T-helper 2 cell treated with Interferon-gamma antibody and Interleukin-4, amounts not matched to agents 100 ng/mL and 5 ng/mL, for 36 hours (primary cell): Measurements from ENCODE around the gene KRTAP4-2. TPM values are rescaled to one million over a fixed set of nuclear protein-coding genes. Genes with fewer than 3 reads are reported as not detected.
"Not testable (repeated sequence)": the region's sequence is repeated elsewhere in the genome, so short reads cannot be mapped to it uniquely, and the experiment has no call there.

Source experiments
- intact Hi-C: fragments of 100-400 bp; cut with micrococcal nuclease; formaldehyde crosslinking; loops from one replicate; pipeline ENCODE4 v1.15.1; 2023
- total RNA-seq: library from RNA; stranded (reverse); gene quantifications from 2 replicates; pipeline ENCODE4 v1.2.3, GENCODE V29; 2022

KRTAP4-2 gene
- not detected in 2 replicates for total RNA-seq

DNA sequence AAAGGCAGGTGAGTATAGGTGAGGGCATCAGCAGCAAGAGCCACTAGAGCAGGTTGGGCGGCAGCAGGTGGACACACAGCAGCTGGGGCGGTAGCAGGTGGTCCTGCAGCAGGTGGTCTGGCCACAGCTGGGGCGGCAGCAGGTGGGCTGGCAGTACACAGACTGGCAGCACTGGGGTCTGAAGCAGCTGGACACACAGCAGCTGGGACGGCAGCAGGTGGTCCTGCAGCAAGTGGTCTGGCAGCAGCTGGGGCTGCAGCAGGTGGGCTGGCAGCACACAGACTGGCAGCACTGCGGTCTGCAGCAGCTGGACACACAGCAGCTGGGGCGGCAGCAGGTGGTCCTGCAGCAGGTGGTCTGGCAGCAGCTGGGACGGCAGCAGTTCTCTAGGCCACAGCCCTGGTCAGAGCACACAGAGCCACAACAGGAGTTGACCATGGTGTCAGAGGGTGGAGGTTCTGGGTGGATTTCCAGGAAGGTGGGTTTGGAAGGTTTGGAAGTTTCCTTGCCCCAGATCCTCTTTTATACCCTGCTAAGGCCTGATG, at the start of gene KRTAP4-2:
TSS of gene KRTAP4-2 (minus strand) at position 495 of the 545 bp plus-strand sequence. CDS start at position 438, 57 bp downstream.
- intact Hi-C loops, result no loop called here

DNA sequence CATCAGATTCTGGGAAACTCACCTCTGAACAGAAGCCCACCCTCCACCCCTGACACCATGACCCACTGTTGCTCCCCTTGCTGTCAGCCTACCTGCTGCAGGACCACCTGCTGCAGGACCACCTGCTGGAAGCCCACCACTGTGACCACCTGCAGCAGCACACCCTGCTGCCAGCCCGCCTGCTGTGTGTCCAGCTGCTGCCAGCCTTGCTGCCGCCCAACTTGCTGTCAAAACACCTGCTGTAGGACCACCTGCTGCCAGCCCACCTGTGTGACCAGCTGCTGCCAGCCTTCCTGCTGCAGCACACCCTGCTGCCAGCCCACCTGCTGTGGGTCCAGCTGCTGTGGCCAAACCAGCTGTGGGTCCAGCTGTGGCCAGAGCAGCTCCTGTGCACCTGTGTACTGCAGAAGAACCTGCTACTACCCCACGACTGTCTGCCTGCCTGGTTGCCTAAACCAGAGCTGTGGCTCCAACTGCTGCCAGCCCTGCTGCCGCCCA, 48.6 kb upstream of the KRTAP4-2 start, which contains the start of gene KRTAP9-2:
TSS of gene KRTAP9-2 (plus strand) at position 51 of the 498 bp plus-strand sequence. CDS start at position 58, 7 bp downstream.
- intact Hi-C loops, result not testable (repeated sequence)

DNA sequence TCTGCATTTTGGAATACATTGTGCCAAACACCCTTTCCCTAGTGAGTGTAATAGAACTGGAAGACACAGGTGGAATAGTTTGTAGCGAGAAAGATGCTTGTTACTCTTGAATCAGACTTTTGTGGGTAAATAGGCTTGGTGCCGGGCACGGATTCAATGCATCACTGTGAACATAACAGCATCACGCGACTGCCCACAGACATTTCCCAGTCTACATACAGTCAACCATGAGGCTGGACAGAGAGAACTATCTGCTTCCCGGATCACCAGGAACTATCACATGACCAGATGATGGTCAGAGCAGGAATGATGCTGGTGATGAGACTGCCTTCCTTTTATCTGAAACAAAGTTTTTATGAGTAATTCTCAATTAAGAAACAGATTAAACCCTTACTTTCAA, 48.0 kb upstream of the KRTAP4-2 start:
- intact Hi-C loops, result no loop called here

DNA sequence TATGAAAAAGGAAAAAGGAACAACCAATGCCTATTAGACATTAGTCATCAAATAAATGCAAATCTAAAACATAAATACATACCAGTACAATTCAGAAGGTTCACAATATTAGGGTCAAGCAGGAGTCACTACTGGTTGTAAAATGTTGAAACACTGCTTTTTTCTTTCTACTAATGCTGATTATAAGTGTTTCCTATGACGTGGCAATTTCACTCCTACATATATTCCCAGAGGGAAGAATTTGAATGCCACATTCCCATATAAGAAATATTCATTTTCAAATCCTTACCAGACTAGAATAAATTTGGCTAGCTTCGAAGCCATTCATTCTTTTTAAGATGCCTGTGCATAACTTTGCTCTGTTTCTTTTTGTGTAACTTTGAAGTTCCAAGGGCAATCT, 45.8 kb upstream of the KRTAP4-2 start:
- intact Hi-C loops, result no loop called here

DNA sequence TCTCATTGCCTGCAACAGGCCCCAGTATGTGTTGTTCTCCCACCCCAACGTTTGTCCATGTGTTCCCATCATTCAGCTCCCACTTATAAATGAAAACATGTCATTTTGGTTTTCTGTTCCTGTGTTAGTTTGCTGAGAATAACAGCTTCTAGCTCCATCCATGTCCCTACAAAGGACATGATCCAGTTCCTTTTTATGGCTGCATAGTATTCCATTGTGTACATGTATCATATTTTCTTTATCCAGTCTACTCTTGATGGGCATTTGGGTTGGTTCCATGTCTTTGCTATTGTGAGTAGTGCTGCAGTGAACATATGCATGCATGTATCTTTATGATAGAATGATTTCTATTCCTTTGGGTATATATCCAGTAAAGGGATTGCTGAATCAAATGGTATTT, 37.7 kb upstream of the KRTAP4-2 start:
- intact Hi-C loops, result no loop called here

DNA sequence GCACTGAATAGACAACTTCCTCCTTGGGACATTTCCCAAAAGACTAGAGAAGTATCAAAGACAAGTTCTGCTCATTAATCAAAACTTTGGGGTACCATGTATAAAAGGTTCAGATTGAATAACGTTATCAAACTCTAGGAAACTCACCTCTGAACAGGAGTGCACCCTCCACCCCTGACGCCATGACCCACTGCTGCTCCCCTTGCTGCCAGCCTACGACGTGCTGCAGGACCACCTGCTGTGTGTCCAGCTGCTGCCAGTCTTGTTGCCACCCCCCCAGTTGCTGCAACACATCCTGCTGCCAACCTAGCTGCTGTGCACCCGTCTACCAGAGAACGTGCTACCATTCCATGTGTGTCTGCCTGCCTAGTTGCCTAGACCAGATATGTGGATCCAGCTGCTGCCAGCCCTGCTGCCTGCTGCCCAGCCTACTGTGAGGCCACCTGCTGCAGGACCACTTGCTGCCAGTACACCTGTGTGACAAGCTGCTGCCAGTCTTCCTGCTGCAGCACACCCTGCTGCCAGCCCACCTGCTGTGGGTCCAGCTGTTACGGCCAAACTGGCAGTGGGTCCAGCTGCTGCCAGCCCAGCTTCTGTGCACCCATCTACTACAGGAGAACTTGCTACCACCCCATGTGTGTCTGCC, 34.6 kb upstream of the KRTAP4-2 start:
- intact Hi-C loops, result no loop called here

DNA sequence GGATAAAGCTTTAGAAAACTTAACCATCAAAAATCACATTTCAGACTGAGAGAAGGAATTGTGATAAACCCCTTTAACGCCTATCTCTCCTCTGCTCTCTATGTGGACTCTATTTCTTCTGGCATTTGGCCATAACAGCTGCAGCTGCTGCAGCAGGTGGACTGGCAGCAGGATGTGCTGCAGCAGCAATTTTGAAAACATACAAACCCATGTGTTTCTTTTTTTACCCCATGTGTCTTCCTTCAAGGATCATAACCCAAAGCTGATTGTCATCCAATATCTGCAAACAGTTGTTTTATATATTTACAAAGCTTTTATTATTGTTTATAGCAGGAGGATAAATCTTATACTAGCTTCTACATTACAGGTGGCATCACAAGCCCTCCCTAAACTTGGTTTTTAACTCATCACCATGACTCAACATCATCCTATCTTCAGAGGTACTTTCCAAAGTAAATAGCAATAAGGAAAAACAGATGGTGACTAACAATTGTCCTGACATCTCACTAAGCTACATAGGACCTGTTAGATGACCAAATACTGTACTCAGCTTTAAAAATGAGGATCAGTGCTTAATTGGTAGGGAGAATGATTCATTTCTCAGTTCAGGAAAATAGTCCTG, 33.9 kb upstream of the KRTAP4-2 start:
- intact Hi-C loops, result no loop called here

DNA sequence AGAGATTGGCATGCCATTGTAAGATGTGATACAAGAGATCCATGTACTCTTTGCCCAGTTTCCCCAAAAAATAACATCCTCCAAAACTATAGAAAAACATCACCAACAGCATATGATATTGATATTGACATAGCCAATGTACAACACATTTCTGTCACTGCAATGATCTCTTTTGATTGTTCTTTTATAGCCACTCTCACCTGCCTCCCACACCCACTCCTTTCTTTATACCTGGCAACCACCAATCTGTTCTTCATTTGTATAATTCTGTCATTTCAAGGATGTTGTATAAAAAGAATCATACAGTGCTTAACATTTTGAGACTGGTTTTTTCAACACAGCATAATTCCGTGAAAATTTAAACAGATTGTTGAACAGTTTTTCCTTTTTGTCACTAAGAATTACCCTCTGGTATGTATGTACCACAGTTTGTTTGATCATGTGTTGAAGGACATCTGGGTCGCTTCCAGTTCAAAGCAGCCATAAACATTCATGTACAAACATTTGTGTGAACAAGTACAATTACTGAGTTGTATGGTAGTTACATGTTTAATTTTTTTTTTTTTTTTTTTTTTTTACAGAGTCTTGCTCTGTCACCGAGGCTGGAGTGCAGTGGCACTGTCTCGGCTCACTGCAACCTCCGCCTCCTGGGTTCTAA, 21.5 kb upstream of the KRTAP4-2 start:
- intact Hi-C loops, result no loop called here

DNA sequence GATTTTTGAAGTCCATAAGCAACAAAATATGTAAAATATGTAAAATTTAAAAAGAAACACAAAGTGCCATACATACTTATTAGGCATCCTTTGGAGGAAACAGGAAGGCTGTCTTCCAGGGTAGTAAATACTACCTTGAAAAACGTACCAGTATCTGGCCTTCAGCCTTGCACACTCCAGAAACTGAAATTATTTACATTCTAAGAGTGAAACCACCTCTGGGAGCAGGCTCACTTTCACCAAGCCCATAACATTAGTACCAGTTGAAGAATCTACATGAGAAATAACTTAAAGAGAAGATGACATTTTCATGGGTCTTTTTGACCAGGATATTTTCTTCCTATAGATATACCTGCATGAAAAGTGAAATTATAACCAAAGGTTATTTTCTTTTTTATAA, 18.0 kb upstream of the KRTAP4-2 start:
- intact Hi-C loops, result no loop called here

DNA sequence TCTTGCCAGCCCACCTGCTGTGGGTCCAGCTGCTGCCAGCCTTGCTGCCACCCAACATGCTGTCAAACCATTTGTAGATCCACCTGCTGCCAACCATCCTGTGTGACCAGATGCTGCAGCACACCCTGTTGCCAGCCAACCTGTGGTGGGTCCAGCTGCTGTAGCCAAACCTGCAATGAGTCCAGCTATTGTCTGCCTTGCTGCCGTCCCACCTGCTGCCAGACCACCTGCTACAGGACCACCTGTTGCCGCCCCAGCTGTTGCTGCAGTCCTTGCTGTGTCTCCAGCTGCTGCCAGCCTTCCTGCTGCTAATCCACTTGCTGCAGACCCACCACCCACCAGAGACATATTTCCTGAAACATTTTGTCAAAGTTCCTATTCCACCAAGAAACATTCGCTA, 12.3 kb upstream of the KRTAP4-2 start:
- intact Hi-C loops, result no loop called here

DNA sequence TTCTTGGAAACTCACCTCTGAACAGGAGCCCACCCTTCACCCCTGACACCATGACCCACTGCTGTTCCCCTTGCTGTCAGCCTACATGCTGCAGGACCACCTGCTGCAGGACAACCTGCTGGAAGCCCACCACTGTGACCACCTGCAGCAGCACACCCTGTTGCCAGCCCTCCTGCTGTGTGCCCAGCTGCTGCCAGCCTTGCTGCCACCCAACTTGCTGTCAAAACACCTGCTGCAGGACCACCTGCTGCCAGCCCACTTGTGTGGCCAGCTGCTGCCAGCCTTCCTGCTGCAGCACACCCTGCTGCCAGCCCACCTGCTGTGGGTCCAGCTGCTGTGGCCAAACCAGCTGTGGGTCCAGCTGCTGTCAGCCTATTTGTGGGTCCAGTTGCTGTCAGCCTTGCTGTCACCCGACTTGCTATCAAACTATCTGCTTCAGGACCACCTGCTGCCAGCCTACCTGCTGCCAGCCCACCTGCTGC, 11.9 kb upstream of the KRTAP4-2 start, which contains the start of gene KRTAP9-1:
TSS of gene KRTAP9-1 (plus strand) at position 51 of the 482 bp plus-strand sequence. CDS start at position 51, 0 bp downstream.
- intact Hi-C loops, result not testable (repeated sequence)

DNA sequence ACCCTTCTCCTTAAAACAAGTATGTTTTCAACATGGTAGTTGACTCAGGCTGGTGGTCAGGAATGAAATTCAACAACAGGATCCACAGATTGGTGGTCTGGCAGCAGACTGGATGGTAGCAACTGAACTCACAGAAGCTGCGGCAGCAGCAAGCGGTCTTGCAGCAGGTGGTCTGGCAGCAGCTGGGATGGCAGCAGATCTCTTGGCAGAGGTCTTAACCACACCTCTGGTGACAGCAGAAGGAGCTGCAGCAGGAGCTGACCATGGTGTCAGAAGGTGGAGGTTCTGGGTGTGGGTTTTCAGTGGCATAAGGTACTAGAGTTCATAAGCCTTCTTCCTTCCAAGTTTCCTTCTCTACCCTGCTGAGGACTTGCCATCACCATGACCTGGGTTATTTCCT, 8.9 kb upstream of the KRTAP4-2 start:
- intact Hi-C loops, result no loop called here

DNA sequence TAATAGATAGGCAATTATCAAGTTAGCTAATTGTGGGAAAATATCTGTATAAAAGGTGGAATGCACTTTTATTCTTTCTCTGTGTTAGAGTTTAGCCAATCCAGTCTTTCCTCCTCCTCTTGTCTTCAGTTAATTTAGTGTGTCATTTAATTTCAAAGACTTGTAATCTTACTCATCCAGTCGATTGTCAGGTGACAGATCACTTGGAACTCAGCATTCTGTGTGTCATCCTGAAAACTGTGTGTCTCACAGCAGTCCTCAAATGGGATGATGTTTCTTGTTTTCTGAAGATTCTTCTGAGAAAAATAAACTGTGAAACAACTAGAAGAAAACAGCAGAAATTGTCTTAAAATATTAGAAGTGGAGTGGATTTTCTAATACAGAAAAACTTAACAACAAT, 7.0 kb upstream of the KRTAP4-2 start:
- intact Hi-C loops, result no loop called here

DNA sequence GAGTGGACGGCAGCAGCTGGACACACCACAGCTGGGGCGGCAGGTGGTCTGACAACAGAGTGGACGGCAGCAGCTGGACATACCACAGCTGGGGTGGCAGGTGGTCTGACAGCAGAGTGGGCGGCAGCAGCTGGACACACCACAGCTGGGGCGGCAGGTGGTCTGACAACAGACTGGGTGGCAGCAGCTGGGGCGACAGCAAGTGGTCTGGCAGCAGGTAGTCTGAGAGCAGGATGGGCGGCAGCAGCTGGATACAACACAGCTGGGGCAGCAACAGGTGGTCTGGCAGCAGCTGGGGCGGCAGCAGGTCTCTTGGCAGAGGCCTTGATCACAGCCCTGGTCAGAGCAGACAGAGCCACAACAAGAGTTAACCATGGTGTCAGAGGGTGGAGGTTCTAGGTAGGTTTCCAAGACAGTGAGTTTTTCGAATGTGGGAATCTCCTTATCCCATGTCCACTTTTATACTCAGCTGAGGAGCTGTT, 6.5 kb upstream of the KRTAP4-2 start, which contains the start of gene KRTAP4-1:
TSS of gene KRTAP4-1 (minus strand) at position 432 of the 482 bp plus-strand sequence. CDS start at position 375, 57 bp downstream.
- intact Hi-C loops, result no loop called here

DNA sequence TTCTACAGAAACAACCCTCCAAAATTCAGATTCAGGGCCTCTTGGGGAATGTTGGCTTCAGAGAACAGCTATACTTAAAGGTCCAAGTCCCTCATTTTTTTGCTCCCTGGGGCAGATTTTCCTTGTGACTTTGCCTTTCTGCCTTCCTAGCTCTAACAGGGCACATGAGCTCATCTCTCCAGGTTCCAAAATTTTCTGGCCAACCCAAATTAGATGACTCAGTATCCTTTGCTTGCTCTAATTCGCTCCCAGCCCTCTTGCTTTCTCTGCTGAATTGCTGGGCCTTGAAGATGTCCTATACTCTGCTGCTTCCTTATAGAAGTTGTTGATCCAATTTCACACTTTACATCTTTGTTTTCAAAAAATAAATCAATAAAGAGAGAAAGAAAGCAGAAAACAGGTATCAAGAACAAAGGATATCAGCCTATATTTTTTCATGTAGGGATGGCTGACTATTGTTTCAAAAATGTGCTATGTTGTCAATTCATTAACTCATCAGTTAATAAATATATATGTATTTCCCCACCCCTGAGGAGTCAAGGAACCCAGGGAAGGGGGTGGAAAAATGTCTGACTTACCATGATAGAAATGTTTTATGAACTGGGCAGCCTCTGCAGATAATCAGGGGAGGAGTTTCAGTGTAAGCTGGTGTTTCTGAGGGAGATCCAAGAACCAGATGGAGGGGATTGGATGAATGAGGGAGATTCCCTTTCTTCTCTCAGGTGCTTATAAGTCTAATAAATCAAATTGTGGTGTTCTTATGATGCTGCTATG, 1.0 kb upstream of the KRTAP4-2 start:
- intact Hi-C loops, result no loop called here

DNA sequence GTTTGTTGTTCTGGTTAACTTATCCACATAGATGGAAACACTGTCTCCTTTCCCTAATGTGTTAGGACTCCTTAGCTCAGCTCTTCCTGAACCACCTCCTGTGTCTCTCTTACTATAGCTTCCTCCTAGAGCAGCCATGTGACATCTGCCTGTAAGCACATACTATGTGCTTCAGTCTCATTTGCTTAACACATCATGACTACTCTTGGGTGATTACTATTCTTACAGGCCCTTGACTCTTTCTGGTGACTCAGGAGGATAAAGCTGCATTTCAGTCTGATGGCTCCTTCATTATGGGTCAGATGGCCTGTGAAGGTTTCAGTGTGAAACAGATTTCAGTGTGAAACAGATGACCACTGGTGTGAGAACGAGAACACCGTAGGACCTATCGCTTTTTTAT, 320 bp upstream of the KRTAP4-2 start:
- intact Hi-C loops, result no loop called here

DNA sequence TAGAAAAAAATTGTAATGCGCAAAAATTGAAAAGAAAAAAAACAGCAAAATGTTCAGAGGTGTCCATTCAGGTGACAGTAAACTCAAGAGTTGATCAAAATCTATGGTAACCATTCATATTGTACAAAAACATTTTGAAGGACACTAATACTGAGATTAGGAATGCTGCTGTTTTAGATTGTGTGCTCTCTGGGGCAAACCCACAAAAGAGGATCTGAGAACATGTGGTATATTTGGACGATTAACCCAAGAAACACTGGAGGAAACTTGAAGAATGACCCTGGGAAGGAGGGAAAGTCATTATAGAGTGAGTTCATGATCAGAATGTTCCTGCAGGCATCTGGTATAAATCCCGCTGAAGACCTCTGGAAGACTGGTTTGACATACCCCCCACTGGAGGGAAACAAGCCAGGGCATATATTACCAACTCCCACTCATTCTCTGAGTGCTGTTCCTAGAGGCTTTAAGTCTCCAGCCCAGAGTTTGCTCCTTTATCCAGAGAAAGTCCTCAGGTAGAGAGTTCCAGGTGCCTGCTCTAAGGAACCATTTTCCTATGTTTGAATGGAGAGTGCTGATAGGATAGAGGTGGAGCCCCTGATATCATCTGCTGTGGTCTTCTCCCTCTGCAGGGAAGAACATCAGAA, 1.2 kb downstream of the KRTAP4-2 start:
- intact Hi-C loops, result no loop called here

DNA sequence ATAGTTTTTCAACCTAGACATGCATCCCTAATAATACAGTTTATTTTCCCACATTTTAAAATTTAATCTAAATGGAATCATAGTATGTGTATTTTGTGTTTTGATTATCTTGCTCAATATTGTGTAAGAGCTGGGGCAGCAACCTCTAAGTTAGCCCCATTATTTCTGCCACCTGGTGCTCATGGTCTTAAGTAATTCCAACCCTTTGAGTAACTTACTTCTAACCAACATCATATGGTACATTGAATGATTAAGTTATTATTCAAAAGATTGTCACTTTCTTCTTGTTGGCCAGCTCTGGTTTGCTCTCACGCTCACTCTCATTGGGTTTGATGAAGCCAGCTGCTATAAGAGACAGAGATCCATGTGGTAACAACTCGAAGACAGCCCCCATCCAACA, 6.1 kb downstream of the KRTAP4-2 start:
- intact Hi-C loops, result no loop called here

DNA sequence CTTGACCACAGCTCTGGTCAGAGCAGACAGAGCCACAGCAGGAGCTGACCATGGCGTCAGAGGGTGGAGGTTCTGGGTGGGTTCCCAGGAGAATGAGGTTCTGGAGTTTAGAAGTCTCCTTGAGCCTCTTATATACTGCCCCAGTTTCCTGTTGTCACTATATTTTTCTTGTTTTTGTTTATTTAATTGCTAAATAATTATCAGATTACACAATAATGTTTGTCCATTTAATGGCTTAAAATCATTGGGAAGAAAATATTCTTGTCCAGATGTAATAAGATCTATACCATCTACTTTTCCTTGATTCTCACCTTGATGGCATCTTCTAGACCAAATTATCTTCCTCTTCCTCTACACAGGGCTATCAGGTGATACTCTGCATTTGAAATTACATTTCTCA, 9.9 kb downstream of the KRTAP4-2 start, which contains the start of gene KRTAP4-3:
TSS of gene KRTAP4-3 (minus strand) at position 101 of the 400 bp plus-strand sequence. CDS start at position 52, 49 bp downstream.
- intact Hi-C loops, result no loop called here

DNA sequence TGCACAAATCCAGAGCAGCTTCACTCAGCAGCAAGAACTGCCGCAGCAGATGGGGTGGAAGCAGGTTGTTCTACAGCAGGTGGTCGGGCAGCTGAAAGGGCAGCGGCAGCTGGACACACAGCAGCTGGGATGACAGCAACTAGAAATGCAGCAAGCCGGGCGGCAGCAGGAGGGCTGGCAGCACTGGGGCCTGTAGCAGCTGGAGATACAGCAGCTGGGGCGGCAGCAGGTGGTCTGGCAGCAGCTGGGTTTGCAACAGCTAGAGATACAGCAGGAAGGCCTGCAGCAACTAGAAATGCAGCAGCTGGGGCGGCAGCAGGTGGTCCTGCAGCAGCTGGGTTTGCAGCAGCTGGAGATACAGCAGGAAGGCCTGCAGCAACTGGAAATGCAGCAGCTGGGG, 10.5 kb downstream of the KRTAP4-2 start:
- intact Hi-C loops, result no loop called here
